H1 (cell line): ENCODE data around the gene CBL. TPM values are rescaled to one million over a fixed set of nuclear protein-coding genes. Genes with fewer than 3 reads are reported as not detected.

Experiments
- ASH2L ChIP-seq: fragments of 200-600, 300-600 bp; sonication (generic); IDR thresholded peaks from one replicate; pipeline ENCODE4 v1.7.1; 2017; ENCODE audit warnings: low read length
- CHD7 ChIP-seq: fragments of 300-600 bp; sonication (generic); IDR thresholded peaks from 2 replicates; pipeline ENCODE4 v1.7.1; 2012; ENCODE audit warnings: low read length, moderate library complexity, mild to moderate bottlenecking, inconsistent platforms; ENCODE audit not compliant: insufficient replicate concordance
- CREB1 ChIP-seq: IDR thresholded peaks from 2 replicates; pipeline ENCODE4 v1.6.1; 2012; ENCODE audit warnings: inconsistent platforms
- E2F6 ChIP-seq: IDR thresholded peaks from 2 replicates; pipeline ENCODE4 v1.6.1; 2012; ENCODE audit warnings: inconsistent platforms
- GABPA ChIP-seq: IDR thresholded peaks from 2 replicates; pipeline ENCODE4 v1.6.1; 2011; ENCODE audit warnings: mild to moderate bottlenecking, low read length, moderate library complexity, borderline replicate concordance; ENCODE audit not compliant: insufficient read depth
- JUN ChIP-seq: IDR thresholded peaks from 2 replicates; pipeline ENCODE4 v1.6.1; 2011; ENCODE audit warnings: low read depth, mild to moderate bottlenecking, improper control_type of control experiment, low read length
- KDM4A ChIP-seq: IDR thresholded peaks from one replicate; pipeline ENCODE4 v1.7.1; 2012; ENCODE audit warnings: low read depth, mild to moderate bottlenecking, moderate library complexity, low read length, inconsistent platforms; ENCODE audit not compliant: severe bottlenecking
- POLR2A ChIP-seq, 2 experiments: IDR thresholded peaks; 1 replicate in 1 of 2; 2 replicates in 1 of 2; pipeline ENCODE4 v1.6.1; 2011; ENCODE audit warnings: low read depth in 2 of 2, low read length in 2 of 2, mild to moderate bottlenecking in 2 of 2; ENCODE audit errors: control extremely low read depth in 1 of 2
- USF2 ChIP-seq: IDR thresholded peaks from 2 replicates; pipeline ENCODE4 v1.6.1; 2011; ENCODE audit warnings: low read length, improper control_type of control experiment
- polyA plus RNA-seq, 7 experiments: library from polyadenylated mRNA; depleted of rRNA in 3 of 7; stranded (reverse) in 5 of 7; unstranded in 2 of 7; fragments of >200 nt in 5 of 7; fragments of 200-250 nt in 2 of 7; gene quantifications; 1 replicate in 5 of 7; 2 replicates in 1 of 7; 4 replicates in 1 of 7; pipeline versions ENCODE4 v1.2.1 to v1.2.3, GENCODE V29; 2011 to 2013; ENCODE audit warnings: missing spikeins in 2 of 7, mixed read lengths in 2 of 7
- total RNA-seq: library from RNA; stranded (reverse); fragmentation: NEBNext Ultra II Directional; extraction: Animal tissue kit (Norgen Biotek cat#: 25700); gene quantifications from 2 replicates; pipeline ENCODE4 v1.2.1, GENCODE V29; 2021

The CBL gene
- total and polyA plus RNA-seq, 2 of the 8 experiments (the other 6 are each of a cell fraction or from before 2014, with no cell fraction given), result 23.1 to 57.8 TPM

GRCh38 chr11:119322921-119323531 is 116.9 kb downstream of the CBL start (continued):
- no peak for TF ChIP-seq CHD7
- no peak for TF ChIP-seq JUN
- TF ChIP-seq ASH2L, result no peak
- no peak for TF ChIP-seq E2F6
- no peak for TF ChIP-seq CREB1
- no peak for TF ChIP-seq POLR2A (IDR thresholded peaks at IDR 0.05; ENCODE audit: control extremely low read depth in 1 of 2, low read depth in 2 of 2, low read length in 2 of 2)
- TF ChIP-seq USF2, result no peak
- TF ChIP-seq GABPA, result no peak
- no peak for TF ChIP-seq KDM4A
